HepG2 (cell line): ENCODE data around the gene DAG1. TPM values are rescaled to one million over a fixed set of nuclear protein-coding genes. Genes with fewer than 3 reads are reported as not detected.
A peak's percentile ranks its signal among the peaks of the same experiment; 100 is the strongest.

Source experiments
- HOXA9 ChIP-seq: sonication (generic); formaldehyde crosslinking; IDR thresholded peaks from 2 replicates; pipeline ENCODE4 v1.8.1; 2022; ENCODE audit warnings: missing genetic modification reagents, mild to moderate bottlenecking, moderate library complexity, borderline replicate concordance
- JDP2 ChIP-seq: sonication (generic); formaldehyde crosslinking; IDR thresholded peaks from 2 replicates; pipeline ENCODE4 v1.8.1; 2022; ENCODE audit warnings: missing genetic modification reagents, borderline replicate concordance
- MYC ChIP-seq: sonication (generic); formaldehyde crosslinking; IDR thresholded peaks from 2 replicates; pipeline ENCODE4 v1.9.0; 2021; ENCODE audit warnings: missing genetic modification reagents, borderline replicate concordance
- RORA ChIP-seq: sonication (generic); formaldehyde crosslinking; IDR thresholded peaks from 2 replicates; pipeline ENCODE4 v1.5.0; 2020; ENCODE audit warnings: mild to moderate bottlenecking, missing genetic modification reagents, moderate library complexity
- TARDBP ChIP-seq: sonication (generic); formaldehyde crosslinking; IDR thresholded peaks from 2 replicates; pipeline ENCODE4 v1.8.0; 2022; ENCODE audit warnings: mild to moderate bottlenecking, missing genetic modification reagents
- ZNF24 ChIP-seq: fragments of 450-650 bp; IDR thresholded peaks from 2 replicates; pipeline ENCODE4 v1.6.1; 2017; ENCODE audit warnings: antibody characterized with exemption, mild to moderate bottlenecking
- ZNF546 ChIP-seq: sonication (generic); formaldehyde crosslinking; conservative IDR thresholded peaks from 2 replicates; pipeline ENCODE4 v1.8.1; 2023; ENCODE audit warnings: mild to moderate bottlenecking, missing genetic modification reagents
- ZNF776 ChIP-seq: sonication (generic); formaldehyde crosslinking; IDR thresholded peaks from 2 replicates; pipeline ENCODE4 v1.4.0; 2020; ENCODE audit warnings: mild to moderate bottlenecking, missing genetic modification reagents
- ZSCAN9 ChIP-seq: IDR thresholded peaks from 2 replicates; pipeline ENCODE4 v1.6.1; 2016; ENCODE audit warnings: borderline replicate concordance
- polyA plus RNA-seq, 8 experiments: library from polyadenylated mRNA; depleted of rRNA in 3 of 8; stranded (reverse) in 7 of 8; unstranded in 1 of 8; fragments of >200 nt; fragmentation: Illumina TruSeq in 4 of 8; extraction: Trizol in 4 of 8; gene quantifications; 2 replicates each; pipeline versions ENCODE4 v1.2.1 to v1.2.3, GENCODE V29; 2011 to 2016; ENCODE audit warnings: low read depth in 4 of 8, missing spikeins in 1 of 8, mixed read lengths in 1 of 8; ENCODE audit not compliant: insufficient read depth in 1 of 8
- total RNA-seq, 5 experiments: library from RNA; depleted of rRNA; stranded (reverse); fragments of >200 nt; fragmentation: Illumina TruSeq; extraction: Trizol; gene quantifications; 2 replicates each; pipeline ENCODE4 v1.2.3, GENCODE V29; 2016; ENCODE audit warnings: low read depth in 1 of 5
- TF ChIP-seq, protein P1 (sequence below): sonication (generic); formaldehyde crosslinking; conservative IDR thresholded peaks from 2 replicates; pipeline ENCODE4 v1.8.0; 2022; ENCODE audit warnings: mild to moderate bottlenecking, moderate library complexity, missing genetic modification reagents
- TF ChIP-seq, protein P2 (sequence below): sonication (generic); formaldehyde crosslinking; IDR thresholded peaks from 2 replicates; pipeline ENCODE4 v1.8.1; 2023; ENCODE audit warnings: mild to moderate bottlenecking, moderate library complexity, missing genetic modification reagents
- TF ChIP-seq, protein P3 (sequence below): sonication (generic); formaldehyde crosslinking; IDR thresholded peaks from one replicate; pipeline ENCODE4 v1.5.1; 2020; ENCODE audit warnings: mild to moderate bottlenecking, missing genetic modification reagents; ENCODE audit errors: not compliant biosample characterization
- TF ChIP-seq, protein P4 (sequence below): sonication (generic); formaldehyde crosslinking; IDR thresholded peaks from 2 replicates; pipeline ENCODE4 v1.5.1; 2020; ENCODE audit warnings: missing genetic modification reagents, mild to moderate bottlenecking, borderline replicate concordance
- TF ChIP-seq, protein P5 (sequence below): IDR thresholded peaks from 2 replicates; pipeline ENCODE4 v1.6.1; 2018; ENCODE audit warnings: missing genetic modification reagents

Gene DAG1
- total and polyA plus RNA-seq, 2 of the 13 experiments (the other 11 are each of a cell fraction or from before 2014, with no cell fraction given) = 47.3 to 50.4 TPM

- no peak for TF ChIP-seq RORA (CRISPR knock-in tag)
- TF ChIP-seq MYC (CRISPR knock-in tag) = peak; percentile 44; the same call in 1 of the 2 replicates
- TF ChIP-seq, protein P1, sequence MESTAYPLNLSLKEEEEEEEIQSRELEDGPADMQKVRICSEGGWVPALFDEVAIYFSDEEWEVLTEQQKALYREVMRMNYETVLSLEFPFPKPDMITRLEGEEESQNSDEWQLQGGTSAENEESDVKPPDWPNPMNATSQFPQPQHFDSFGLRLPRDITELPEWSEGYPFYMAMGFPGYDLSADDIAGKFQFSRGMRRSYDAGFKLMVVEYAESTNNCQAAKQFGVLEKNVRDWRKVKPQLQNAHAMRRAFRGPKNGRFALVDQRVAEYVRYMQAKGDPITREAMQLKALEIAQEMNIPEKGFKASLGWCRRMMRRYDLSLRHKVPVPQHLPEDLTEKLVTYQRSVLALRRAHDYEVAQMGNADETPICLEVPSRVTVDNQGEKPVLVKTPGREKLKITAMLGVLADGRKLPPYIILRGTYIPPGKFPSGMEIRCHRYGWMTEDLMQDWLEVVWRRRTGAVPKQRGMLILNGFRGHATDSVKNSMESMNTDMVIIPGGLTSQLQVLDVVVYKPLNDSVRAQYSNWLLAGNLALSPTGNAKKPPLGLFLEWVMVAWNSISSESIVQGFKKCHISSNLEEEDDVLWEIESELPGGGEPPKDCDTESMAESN (CRISPR knock-in tag) = 0 out of 2 replicates have a peak, but pooled peaks have one; percentile 43
- no peak for TF ChIP-seq ZNF24
- TF ChIP-seq, protein P2, sequence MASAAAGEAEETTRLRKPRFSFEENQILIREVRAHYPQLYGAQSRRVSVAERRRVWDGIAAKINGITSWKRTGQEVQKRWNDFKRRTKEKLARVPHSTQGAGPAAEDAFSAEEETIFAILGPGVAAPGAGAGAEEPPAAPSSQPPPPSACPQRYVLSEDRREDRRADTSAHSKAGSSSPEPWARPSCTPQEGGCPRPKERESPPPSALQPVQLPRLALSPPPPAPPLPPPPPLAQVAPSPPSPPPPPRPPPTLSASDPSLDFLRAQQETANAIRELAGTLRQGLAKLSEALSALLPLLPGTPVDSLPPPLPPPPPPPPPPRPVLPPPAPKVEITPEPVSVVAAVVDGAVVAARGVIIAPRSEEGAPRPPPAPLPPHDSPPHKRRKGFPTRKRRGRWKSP (CRISPR knock-in tag) = no peak
- no peak for TF ChIP-seq ZNF776 (CRISPR knock-in tag)
- TF ChIP-seq, protein P3, sequence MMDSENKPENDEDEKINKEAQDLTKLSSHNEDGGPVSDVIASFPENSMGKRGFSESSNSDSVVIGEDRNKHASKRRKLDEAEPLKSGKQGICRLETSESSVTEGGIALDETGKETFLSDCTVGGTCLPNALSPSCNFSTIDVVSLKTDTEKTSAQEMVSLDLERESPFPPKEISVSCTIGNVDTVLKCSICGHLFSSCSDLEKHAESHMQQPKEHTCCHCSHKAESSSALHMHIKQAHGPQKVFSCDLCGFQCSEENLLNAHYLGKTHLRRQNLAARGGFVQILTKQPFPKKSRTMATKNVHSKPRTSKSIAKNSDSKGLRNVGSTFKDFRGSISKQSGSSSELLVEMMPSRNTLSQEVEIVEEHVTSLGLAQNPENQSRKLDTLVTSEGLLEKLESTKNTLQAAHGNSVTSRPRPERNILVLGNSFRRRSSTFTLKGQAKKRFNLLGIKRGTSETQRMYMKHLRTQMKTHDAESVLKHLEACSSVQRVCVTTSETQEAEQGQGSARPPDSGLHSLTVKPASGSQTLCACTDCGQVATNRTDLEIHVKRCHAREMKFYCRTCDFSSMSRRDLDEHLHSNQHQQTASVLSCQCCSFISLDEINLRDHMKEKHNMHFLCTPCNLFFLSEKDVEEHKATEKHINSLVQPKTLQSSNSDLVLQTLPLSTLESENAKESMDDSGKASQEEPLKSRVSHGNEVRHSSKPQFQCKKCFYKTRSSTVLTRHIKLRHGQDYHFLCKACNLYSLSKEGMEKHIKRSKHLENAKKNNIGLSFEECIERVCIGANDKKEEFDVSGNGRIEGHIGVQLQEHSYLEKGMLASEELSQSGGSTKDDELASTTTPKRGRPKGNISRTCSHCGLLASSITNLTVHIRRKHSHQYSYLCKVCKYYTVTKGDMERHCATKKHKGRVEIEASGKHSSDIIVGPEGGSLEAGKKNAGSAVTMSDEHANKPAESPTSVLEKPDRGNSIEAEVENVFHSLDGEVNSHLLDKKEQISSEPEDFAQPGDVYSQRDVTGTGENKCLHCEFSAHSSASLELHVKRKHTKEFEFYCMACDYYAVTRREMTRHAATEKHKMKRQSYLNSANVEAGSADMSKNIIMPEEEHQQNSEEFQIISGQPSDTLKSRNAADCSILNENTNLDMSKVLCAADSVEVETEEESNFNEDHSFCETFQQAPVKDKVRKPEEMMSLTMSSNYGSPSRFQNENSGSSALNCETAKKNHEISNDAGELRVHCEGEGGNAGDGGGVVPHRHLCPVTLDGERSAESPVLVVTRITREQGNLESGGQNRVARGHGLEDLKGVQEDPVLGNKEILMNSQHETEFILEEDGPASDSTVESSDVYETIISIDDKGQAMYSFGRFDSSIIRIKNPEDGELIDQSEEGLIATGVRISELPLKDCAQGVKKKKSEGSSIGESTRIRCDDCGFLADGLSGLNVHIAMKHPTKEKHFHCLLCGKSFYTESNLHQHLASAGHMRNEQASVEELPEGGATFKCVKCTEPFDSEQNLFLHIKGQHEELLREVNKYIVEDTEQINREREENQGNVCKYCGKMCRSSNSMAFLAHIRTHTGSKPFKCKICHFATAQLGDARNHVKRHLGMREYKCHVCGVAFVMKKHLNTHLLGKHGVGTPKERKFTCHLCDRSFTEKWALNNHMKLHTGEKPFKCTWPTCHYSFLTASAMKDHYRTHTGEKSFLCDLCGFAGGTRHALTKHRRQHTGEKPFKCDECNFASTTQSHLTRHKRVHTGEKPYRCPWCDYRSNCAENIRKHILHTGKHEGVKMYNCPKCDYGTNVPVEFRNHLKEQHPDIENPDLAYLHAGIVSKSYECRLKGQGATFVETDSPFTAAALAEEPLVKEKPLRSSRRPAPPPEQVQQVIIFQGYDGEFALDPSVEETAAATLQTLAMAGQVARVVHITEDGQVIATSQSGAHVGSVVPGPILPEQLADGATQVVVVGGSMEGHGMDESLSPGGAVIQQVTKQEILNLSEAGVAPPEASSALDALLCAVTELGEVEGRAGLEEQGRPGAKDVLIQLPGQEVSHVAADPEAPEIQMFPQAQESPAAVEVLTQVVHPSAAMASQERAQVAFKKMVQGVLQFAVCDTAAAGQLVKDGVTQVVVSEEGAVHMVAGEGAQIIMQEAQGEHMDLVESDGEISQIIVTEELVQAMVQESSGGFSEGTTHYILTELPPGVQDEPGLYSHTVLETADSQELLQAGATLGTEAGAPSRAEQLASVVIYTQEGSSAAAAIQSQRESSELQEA (CRISPR knock-in tag) = no peak
- TF ChIP-seq TARDBP (CRISPR knock-in tag) = no peak
- TF ChIP-seq, protein P4, sequence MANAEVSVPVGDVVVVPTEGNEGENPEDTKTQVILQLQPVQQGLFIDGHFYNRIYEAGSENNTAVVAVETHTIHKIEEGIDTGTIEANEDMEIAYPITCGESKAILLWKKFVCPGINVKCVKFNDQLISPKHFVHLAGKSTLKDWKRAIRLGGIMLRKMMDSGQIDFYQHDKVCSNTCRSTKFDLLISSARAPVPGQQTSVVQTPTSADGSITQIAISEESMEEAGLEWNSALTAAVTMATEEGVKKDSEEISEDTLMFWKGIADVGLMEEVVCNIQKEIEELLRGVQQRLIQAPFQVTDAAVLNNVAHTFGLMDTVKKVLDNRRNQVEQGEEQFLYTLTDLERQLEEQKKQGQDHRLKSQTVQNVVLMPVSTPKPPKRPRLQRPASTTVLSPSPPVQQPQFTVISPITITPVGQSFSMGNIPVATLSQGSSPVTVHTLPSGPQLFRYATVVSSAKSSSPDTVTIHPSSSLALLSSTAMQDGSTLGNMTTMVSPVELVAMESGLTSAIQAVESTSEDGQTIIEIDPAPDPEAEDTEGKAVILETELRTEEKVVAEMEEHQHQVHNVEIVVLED (CRISPR knock-in tag) = no peak
- peak; percentile 37; the same call in 1 of the 2 replicates for TF ChIP-seq JDP2 (CRISPR knock-in tag)
- no peak; the same call in 1 of the 2 replicates for TF ChIP-seq ZSCAN9 (CRISPR knock-in tag)
- TF ChIP-seq ZNF546 (CRISPR knock-in tag) = peak; percentile 80; the same call in 1 of the 2 replicates
- TF ChIP-seq, protein P5, sequence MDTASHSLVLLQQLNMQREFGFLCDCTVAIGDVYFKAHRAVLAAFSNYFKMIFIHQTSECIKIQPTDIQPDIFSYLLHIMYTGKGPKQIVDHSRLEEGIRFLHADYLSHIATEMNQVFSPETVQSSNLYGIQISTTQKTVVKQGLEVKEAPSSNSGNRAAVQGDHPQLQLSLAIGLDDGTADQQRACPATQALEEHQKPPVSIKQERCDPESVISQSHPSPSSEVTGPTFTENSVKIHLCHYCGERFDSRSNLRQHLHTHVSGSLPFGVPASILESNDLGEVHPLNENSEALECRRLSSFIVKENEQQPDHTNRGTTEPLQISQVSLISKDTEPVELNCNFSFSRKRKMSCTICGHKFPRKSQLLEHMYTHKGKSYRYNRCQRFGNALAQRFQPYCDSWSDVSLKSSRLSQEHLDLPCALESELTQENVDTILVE (CRISPR knock-in tag) = peak; percentile 60; the same call in 1 of the 2 replicates
- TF ChIP-seq HOXA9 (CRISPR knock-in tag) = peak; percentile 69; the same call in 1 of the 2 replicates
Observed at GRCh38 chr3:49554633-49555265, 84.7 kb downstream of the DAG1 start (continued).
